Activated CD4-positive, CD25-positive, alpha-beta regulatory T cell (primary cell): ENCODE measurements around the gene HLCS.
"Not testable (repeated sequence)": the region's sequence is repeated elsewhere in the genome, so short reads cannot be mapped to it uniquely, and the experiment has no call there.

Experiments
- DNase-seq, 4 experiments: peaks; one replicate each; lab custom pipeline; 2025; lab: John Stamatoyannopoulos, UW

The HLCS gene

DNA sequence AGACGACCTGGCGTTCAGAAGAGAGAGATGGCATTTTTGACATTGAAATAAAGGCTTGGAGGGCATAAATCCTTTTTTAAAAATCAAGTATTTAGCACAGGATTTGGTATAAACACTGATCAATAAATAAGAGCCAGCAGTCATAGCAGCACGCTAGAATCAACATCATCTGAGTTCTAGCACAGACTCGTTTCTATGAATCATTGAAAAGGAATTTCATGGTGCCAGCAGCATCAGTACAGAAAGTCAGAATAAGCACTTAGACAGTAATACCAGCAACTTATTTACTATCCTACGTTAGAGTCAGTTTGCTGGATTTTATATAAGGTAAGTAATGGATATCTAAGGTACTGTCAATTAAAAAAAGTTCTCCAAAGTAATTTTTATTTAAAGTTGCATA is 119.3 kb downstream of the HLCS start:
- no peak for DNase-seq

DNA sequence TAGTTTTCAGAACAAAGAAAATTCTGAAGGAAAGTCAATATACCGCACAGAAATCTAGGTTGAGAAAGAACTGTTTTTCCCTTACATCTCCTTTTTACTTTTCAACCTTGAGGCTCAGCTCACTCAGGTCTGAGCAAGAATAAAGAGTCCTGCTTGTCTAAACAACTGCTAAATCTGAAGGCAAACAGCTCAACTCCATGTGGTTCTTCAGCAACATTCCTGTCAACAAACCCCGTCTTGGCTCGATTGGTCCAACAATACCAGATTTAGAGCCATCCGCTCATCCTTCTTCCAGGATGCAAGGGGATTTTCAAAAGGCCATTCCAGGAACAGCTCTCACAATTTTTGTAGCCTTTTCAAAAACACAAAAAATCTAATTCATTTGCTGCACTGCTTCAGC is 119.8 kb downstream of the HLCS start:
- no peak for DNase-seq

DNA sequence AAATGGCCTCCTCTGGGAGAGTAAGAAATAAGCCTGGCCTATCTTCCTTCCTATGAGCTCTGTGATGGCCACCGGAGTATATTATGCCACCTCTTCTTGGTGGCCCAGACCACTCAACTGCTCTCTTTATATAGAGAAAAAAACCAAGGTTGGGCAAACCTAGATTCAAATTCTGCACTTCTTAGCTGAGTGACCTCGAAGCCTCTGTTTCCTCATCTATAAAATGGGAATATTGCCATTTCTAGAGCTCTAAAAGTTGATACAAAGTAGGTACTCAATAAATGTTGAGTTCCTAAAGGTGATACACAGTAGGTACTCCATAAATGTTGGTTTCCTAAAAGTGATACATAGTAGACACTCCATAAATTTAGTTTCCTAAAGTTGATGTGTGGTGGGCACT is 120.7 kb downstream of the HLCS start:
- no peak for DNase-seq

DNA sequence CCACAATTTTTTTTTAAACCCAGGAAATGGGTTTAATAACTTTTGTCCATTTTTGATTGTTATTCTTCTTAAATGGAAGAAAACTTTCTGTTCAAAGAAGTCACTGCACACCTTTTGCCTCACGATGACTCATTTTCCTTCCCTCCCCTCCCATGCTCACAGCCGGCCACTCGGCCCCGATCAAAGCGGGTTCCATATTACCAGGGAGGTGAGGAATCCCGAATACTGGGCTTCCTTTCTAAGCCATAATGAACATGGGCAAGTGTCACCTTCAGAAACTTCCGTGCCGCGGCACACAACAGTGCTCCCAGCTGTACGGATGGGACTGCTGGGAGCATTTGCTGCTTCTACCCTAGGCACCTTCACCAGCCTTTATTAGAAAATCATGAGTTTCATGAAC is 121.4 kb downstream of the HLCS start:
- DNase-seq, result no peak

DNA sequence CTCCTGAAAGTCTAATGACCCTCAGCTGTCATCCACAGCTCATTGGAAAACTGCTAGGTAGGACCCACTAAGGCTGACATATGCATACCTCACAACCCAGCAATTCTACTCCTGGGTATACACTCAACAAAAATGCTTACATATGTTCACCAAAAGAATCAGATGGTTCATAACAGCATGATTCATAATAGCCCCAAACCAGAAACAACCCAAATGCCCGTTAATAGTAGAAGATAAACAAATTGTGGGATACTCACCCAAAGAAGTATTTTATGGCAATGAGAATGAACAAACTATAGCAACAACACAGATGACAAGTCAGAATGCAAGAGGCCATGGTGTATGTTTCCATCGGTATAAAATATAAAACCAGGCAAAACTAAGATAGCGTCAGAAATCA is 124.6 kb downstream of the HLCS start:
- DNase-seq, result no peak

DNA sequence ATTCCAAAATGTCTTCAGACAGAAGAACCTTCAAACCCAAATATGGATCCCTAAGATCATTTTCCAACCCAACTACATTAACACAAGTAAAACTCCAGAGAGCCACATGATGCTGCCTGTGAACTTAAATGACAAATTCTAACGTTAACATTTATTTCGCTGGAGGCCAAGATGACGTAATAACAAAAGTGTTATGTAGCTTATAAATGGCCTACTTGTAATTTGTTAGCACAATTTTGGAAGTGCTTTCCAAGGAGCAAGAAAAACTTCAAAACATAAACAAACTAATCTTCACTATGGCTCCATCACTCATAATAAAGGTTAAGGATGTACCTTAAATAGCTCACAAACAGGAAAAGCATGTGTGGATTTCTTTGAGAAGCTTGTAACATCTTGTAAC is 126.7 kb downstream of the HLCS start:
- no peak for DNase-seq

DNA sequence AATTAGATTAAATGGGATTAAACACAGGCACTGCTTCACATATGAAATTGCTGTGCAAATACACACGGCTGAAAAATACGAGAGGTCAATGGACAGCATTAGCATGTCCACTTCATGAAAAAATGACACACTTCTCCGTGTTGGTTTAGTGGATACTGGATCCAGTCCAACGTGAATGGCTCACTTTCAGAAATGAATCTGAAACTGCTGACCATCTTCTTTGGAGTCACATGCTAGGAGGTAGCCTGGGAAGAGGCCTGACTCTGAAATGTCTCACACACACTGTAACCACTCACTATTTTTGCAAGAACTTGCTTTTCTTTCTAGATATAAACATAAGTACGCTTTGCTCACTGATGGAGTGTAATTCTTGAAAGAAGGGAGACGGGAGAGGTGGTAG is 127.3 kb downstream of the HLCS start:
- DNase-seq, result no peak

DNA sequence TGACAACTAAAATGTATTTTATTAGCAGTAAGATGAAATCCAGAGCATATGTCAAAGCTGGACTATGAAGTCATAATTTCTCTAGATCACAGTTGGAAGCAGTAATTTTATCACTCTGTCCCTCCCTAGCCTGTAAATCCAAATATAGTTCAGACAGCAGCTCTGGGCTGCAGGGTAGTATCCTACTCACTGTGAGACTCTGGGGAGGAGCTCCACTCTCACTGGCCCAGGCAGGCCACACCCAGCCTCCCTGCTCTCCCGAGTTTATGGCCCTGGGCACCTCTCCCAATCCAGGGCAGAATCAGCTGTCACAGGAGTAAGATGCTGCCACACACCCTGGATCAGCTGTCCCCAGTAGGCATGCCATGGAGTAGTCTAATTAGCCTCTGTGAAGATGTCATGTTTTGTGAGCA is 131.1 kb downstream of the HLCS start:
- no peak for DNase-seq

DNA sequence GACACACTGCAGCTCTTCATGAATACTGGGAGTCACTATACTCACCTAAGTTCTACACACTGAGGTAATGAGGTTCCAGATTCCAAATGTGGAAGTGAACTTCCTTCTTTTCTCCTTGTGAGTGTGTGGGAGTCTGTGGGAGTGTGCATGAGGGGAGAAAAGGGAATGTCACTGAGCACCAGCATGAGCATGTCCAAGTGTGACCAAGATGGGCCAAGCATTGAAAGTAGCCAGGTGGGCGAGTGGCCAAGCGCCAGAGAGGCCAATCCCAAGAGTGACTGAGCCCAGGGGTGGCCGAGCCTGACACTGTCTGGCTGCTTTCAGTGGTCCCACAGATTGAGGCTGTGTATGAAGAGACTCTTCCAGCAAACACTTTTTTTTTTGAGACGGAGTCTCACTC is 132.3 kb downstream of the HLCS start:
- DNase-seq, result no peak

DNA sequence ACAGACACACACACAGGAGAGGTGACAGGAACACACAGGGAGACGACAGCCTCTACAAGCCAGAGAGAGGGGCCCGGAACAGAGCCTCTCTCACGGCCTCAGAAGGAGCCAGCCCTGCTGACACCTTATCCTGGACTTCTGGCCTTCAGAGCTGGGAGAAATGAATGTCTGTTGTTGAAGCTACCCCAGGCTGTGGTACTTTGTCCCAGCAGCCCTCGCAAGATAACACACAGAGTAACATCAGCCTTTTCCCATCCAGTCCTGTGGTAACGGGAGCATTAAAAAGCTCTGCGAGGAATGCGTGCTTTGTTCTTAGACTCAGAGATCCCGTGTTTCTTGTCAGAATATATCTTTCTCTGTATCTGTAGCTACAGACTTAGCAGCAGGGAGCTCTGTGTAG is 136.4 kb downstream of the HLCS start:
- no peak for DNase-seq

DNA sequence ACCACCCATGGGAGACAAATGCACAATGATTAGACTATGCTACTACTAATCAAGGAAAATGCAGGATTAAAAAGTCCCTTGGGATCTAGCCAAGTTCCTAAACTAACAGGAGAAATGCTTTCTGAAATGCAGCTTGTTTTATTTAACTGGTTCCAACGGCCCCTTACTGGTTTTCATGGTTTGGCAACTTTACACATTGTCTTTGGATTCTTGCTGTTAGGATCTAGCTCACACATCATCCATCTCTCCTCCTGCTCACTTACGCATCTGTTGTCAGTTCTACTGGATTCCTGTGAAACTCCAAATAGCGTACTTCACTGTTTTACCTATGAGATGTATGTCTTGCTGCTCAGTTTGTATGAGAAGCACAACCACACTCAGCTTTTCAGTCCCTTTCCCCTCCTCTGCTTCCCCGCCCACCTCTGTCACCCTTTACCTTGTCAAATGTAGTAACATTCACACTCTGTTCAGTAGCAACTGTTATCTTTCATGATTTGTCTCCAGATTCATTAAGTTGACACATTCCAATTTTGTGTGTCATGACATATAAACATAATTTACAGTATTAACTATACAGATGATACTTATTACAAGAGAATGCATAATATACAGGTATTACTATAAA is 137.5 kb downstream of the HLCS start:
- DNase-seq, result no peak

DNA sequence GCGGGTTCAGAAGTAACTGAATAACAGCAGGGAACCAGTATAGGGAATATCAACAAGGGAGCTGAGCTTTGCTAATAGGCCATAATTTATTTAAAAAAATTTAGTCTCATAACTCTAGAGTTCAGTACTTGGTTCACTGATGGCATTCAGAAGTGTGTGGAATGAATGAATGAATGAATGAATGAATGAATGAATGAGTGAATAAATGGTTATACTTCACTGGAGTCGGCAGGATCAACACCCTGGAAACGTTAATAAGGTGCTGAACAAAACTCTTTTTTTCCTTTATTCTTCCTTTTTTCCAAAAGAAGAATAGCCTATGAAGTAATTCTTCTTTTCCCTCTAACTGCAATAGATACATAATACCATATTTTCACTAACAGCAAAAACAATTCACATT is 138.3 kb downstream of the HLCS start:
- no peak for DNase-seq

DNA sequence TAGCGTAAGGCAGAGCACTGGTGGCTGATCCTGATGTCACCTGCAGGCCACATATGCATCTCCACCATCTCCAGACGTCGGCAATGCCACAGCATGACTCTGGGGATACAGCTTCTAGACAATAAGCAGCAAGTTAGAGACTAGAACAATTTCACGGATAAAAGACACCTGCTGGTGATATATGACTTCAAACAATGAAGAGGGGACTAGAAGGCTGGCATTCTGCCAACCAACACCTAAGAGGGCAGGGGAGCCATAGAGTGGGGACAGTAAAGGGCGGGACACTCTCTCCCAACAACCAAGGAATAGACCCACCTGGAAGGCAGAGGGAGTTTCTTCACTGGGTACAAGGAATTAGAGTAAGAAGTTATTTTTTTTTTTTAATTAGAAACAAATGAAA is 140.8 kb downstream of the HLCS start:
- DNase-seq, result no peak

DNA sequence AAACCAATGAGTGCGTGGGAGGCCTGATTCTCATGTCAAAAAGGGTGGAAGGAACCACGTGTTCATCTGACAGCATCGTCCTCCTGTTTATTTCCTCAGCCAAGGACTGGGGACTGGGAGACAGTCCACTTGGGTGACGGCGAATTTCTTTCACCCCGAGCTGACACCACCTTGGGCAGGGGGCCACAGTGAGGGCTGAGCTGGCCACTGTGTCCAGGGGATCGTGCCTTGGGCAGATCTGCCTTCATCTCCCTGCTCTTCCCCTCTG is 145.5 kb downstream of the HLCS start:
- DNase-seq, result no peak

DNA sequence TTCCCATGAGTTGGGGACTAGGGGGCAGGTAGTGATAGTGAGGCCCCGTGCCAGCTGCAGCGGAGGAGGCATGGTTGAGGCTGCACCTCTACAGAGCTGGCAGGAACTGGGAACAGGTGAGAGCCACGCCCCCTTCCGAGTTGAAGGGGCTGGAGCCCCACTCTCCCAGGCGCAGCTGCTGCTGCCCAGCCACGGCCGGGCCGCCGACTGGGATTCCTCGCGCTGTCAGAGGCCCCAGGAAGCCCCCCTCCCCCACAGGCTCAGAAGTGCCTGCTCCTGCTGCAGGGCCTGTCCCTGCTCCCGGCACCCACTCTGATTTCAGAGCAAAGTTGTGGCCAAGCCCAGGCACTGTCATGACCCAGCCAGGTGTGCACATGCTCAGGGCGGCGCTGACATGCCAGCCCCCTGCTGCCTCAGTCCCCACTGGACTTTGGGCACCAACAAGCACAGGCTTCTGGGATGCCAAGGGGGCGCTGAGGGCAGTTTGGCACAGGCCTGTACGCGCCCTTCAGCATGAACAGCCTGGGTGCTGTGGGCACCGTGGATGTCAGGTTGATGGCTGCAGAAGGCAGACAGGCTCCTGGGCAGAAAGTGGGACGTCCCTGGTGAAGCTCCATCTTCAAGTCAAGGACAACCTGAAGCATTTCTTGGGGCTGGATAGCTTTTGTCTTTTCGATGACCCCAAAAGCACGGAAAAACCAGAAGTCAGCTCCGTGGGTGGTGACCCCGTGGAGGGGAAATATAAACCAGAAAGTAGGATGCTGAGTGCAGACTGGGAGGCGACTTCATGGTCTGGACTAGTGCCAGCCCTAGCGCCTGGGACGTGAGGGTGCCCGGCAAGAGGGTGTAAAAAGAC is 146.1 kb downstream of the HLCS start:
- no peak for DNase-seq

DNA sequence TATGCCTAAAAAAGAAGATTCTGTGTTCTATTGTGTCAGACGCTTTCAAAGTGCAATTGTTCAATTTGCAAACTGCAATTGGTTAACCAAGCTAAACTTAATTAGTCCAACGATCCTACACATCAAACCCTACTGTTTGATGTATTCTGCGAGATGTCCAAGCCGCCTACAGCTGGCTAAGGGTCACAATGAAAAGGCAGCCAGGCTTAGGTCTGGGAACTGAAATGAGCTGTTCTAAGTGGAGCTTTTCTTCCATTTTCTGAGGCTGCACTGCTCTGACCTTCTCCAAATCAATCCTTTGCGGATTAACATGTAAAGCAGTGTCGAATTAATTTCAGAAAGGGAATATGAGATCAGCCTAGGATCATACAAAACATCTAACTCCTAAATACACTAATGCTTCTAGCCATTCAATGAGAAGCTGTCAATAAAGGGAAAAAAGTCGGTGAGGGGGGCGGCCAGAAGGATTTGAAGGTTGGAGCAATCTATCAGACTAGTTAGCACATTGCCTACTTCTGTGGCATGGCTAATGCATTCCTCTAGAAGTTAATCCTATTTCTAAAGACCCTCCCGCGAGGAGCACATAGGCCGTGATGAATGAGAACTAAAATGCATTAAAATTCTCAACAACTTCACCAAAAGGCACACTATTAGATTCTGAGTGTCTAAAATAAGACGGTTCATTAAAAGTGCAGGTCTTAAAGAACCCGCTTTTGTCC is 148.6 kb downstream of the HLCS start:
- no peak for DNase-seq

DNA sequence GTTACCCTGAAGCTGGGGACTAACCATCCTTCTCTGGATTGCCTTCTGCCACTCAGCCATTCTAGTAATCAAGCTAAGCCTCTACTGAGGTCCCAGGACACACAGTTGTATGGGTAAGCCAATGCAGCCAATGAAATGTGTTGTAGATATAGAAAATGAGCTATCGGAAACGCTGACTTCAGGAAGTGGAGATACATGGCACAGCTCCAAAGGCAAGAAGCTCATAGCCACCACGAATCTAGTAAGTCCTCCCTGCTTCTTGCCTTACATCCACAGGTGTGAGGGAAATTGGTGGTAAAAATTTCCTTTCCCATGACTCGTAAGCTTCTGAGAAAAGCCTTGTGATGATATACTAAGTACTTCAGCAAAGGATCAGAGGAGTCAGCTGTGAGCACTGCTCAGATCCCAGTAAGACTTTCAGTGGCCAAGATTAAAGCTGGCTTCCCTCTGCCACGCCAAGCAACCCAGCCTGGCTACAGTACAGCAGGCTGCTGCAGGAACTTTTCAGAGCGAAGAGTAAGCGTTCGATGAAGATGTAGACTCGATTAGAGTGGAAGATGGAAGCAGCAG is 149.8 kb downstream of the HLCS start:
- DNase-seq, result no peak

DNA sequence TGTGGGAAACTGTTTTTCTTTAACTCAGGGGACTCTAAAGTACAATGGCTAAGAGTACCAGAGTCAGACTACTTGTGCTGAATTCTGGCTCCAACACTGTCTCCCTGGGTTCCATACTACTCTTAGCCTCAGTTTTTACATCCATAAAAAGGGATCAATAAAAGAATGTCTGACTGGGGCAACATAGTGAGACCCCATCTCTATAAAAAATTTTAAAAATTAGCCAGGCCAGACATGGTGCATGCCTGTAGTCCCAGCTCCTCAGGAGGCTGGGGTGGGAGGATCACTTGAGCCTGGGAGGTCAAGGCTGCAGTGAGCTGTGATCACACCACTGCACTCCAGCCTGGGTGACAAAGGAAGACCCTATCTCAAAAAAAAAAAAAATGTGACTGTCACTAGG is 150.4 kb downstream of the HLCS start:
- DNase-seq, result not testable (repeated sequence)

DNA sequence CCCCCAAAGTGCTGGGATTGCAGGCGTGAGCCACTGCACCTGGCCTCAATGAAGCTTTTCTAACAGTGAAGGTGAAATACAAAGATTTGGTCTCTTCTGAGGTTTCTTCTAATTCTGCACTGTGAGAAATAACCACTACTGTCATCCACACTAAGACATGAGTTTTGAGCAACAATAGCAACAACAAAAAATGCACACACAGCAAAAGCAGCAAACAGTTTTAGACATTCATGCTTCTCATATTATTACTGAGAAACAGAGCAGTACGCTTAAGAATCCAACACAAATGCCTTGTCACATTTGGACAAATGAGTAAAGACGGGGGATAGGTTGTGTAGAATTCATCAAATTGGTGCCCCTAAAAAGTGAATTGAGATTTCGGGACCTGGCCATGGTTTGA is 151.2 kb downstream of the HLCS start:
- no peak for DNase-seq

DNA sequence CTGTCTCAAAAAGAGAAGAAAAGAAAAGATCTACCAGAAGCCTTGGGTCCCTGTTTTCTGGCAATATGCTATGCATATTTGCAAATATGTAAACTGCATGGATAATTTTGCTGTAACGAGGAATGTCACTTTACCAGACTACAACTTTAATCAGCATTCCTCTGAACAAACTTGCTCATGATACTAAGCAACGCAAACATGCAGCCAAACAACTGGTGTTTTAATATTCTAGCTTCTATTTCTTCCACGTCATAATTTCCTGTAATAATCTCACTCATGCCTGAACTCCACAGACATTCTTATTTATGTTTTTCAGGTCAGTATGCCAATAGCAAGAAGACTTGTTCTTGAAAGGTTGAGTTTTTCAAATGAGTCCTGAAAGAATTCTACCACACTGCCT is 153.4 kb downstream of the HLCS start:
- no peak for DNase-seq

DNA sequence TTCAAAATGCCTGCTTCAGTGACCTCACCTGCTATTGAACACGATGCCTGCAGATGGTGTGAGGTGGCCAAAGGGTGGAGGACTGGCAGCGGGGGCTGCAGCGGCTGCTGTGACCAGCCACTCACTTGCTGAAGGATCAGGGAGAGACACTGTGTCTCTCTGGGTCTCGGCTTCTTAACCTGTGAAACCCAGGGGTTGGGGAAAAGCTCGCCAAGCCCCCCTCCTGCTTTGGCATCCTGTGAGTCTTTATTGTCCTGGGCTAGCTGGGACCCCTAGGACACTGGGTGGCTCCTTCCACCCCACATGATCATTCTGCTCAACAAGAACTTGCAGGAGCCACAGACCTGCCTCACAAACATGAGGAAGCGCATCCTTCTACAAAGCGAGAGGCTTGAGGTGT is 154.7 kb downstream of the HLCS start:
- no peak for DNase-seq

DNA sequence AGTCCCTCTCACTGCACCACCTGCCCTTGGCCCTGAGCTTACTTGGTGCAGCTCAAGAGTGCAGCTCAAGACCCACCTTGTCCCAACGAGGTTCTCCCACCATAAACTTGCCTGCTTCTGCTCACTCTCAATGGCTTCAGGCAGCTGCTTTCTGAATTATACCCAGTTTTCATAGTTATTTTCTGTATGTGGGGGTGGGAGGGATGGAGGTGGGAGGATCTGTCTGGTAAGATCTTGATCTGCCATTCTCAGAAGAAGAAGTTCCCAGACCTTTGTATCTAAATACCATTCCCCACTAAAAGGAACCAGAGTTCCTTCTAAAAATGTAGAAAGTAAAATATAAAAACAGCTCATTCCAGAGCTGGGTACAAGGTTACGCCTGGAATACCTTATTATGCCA is 156.0 kb downstream of the HLCS start:
- DNase-seq, result no peak

DNA sequence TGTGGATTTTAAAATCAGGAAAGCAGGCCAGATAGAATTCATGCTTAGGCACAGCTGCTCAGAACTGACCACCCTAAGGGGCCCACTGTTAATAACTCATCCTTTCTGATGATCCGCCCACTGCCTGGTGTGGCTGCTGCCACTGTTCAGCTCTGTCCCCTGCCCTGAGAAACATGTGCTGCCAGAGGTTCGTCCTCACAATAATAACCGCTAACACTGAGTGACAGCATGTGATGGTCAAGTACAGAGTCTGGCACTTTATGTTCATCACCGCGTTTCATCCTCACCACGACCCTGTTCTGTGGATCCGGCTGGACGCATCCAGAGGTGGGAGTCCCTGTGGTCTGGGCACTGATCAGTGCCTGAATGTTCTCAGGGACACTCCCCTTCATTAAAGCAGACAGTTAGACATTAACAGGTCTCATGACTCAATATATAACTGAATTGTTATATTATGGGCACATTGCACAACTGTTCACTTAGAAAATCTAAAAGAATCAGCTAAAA is 159.0 kb downstream of the HLCS start:
- no peak for DNase-seq
